Body of pancreas (tissue), 4 donors: ENCODE data around the gene LEF1.

Experiments used
- POLR2A ChIP-seq, 3 donors: fragments of 450-650 bp; IDR thresholded peaks; one replicate each; pipeline ENCODE4 v1.6.1; 2016; ENCODE audit warnings: antibody characterized with exemption in 3 of 3, mild to moderate bottlenecking in 2 of 3
- TF ChIP-seq, protein P1 (sequence below), 7 experiments: fragments of 450-650 bp in 4 of 7; fragments of 200-600 bp in 3 of 7; sonication (generic) in 3 of 7; IDR thresholded peaks; one replicate each; pipeline ENCODE4 v1.5.1; 2016 to 2019; ENCODE audit warnings: antibody characterized with exemption in 7 of 7

DNA sequence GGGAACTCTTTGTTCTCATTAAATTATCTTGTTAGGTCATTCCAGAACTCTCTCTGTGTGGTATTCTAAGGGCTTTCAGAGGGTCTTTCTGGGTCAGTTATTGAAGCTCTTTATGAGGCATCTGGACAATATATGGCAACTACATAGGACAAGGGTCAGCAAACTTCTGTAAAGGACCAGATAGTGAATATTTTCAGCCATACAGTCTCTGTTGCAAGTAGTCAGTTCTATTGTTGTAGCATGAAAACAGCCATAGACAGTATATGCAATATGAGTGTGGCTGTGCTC lies 143.9 kb downstream of the LEF1 start:
- TF ChIP-seq, protein P1, sequence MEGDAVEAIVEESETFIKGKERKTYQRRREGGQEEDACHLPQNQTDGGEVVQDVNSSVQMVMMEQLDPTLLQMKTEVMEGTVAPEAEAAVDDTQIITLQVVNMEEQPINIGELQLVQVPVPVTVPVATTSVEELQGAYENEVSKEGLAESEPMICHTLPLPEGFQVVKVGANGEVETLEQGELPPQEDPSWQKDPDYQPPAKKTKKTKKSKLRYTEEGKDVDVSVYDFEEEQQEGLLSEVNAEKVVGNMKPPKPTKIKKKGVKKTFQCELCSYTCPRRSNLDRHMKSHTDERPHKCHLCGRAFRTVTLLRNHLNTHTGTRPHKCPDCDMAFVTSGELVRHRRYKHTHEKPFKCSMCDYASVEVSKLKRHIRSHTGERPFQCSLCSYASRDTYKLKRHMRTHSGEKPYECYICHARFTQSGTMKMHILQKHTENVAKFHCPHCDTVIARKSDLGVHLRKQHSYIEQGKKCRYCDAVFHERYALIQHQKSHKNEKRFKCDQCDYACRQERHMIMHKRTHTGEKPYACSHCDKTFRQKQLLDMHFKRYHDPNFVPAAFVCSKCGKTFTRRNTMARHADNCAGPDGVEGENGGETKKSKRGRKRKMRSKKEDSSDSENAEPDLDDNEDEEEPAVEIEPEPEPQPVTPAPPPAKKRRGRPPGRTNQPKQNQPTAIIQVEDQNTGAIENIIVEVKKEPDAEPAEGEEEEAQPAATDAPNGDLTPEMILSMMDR (IDR thresholded peaks at IDR 0.05): no peak
- TF ChIP-seq POLR2A (IDR thresholded peaks at IDR 0.05): no peak
